Measurements from ENCODE around the gene BAZ1B. TPM values are rescaled to one million over a fixed set of nuclear protein-coding genes. Genes with fewer than 3 reads are reported as not detected.

Gene BAZ1B
- total and polyA plus RNA-seq, 9 of the 15 experiments (the other 6 are each of a cell fraction or from before 2014, with no cell fraction given), result 15.0 to 134 (median 79.5) TPM

DNA sequence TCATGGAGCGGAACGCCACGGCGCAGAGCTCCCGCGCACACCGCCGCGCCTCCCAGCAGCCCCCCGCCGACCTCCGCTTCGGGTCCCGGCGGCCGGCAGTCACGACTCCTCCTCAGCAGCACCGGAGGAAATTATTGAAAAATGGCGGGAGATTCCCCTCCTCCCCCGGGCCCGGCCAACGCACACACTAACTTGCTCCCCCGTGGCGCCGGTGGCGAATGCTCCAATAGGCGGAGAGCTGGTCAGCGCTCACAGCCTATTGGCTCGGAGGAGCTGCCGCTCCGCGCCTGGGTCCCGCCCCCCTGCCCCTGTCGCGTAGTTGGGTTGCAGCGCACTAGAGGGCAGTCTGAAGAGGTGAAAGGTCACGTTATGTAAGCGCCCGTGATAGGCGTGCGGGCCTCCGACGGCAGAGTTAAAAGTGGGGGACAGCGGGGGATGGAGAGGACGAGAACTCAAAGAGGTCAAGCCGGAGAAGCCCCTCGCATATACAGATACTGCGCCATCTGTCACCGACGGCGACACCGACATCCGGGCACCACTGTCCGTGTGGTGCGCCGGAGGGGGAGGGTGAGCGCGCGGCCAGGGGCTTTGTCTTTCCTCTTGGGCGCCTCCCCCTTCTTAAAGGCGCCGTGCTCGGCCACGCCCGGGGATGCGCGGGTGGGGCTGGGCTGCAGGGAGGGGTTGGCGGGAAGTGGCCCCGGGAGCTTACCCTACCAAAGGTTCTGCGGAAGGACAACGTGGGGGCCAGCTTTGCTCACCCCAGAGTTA lies at the start of gene BAZ1B (continued):
- TF ChIP-seq, protein P1, sequence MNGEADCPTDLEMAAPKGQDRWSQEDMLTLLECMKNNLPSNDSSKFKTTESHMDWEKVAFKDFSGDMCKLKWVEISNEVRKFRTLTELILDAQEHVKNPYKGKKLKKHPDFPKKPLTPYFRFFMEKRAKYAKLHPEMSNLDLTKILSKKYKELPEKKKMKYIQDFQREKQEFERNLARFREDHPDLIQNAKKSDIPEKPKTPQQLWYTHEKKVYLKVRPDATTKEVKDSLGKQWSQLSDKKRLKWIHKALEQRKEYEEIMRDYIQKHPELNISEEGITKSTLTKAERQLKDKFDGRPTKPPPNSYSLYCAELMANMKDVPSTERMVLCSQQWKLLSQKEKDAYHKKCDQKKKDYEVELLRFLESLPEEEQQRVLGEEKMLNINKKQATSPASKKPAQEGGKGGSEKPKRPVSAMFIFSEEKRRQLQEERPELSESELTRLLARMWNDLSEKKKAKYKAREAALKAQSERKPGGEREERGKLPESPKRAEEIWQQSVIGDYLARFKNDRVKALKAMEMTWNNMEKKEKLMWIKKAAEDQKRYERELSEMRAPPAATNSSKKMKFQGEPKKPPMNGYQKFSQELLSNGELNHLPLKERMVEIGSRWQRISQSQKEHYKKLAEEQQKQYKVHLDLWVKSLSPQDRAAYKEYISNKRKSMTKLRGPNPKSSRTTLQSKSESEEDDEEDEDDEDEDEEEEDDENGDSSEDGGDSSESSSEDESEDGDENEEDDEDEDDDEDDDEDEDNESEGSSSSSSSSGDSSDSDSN (IDR thresholded peaks at IDR 0.05; ENCODE audit: borderline replicate concordance in 1 of 2, low read depth in 2 of 2, low read length in 2 of 2), result peak; percentile 49 to 64; a peak in 1 of 4 replicates
- no peak; the same call in 1 of the 2 replicates for TF ChIP-seq ELF2 (CRISPR knock-in tag; IDR thresholded peaks at IDR 0.05)
- TF ChIP-seq RBM39 (optimal IDR thresholded peaks at IDR 0.05; ENCODE audit: low read depth, low read length), result no peak
- no peak for TF ChIP-seq HSF4 (CRISPR knock-in tag; IDR thresholded peaks at IDR 0.05; ENCODE audit: borderline replicate concordance)
- no peak for TF ChIP-seq PCBP2 (IDR thresholded peaks at IDR 0.05; ENCODE audit: low read depth, low read length, poor library complexity, severe bottlenecking)
- peak; percentile 78 for TF ChIP-seq NCOR1 (IDR thresholded peaks at IDR 0.05)
- TF ChIP-seq CCNT2 (IDR thresholded peaks at IDR 0.05; ENCODE audit: borderline replicate concordance, extremely low read depth, insufficient read length, low read depth, low read length), result peak; percentile 72
- 0 out of 2 replicates have a peak, but pooled peaks have one; percentile 33 for TF ChIP-seq ZNF79 (CRISPR knock-in tag; IDR thresholded peaks at IDR 0.05; ENCODE audit: low read depth)
- no peak for TF ChIP-seq ZNF354B (CRISPR knock-in tag; IDR thresholded peaks at IDR 0.05)
- TF ChIP-seq NFRKB (IDR thresholded peaks at IDR 0.05; ENCODE audit: low read depth), result peak; percentile 94
- TF ChIP-seq, protein P2, sequence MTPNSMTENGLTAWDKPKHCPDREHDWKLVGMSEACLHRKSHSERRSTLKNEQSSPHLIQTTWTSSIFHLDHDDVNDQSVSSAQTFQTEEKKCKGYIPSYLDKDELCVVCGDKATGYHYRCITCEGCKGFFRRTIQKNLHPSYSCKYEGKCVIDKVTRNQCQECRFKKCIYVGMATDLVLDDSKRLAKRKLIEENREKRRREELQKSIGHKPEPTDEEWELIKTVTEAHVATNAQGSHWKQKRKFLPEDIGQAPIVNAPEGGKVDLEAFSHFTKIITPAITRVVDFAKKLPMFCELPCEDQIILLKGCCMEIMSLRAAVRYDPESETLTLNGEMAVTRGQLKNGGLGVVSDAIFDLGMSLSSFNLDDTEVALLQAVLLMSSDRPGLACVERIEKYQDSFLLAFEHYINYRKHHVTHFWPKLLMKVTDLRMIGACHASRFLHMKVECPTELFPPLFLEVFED (CRISPR knock-in tag; conservative IDR thresholded peaks at IDR 0.05), result no peak; the same call in 1 of the 2 replicates
- TF ChIP-seq SMC3 (conservative IDR thresholded peaks at IDR 0.05; ENCODE audit: insufficient read depth, low read depth, low read length), result peak; percentile 17; the same call in 1 of the 2 replicates
- TF ChIP-seq TCF7L2 (IDR thresholded peaks at IDR 0.05; ENCODE audit: low read depth, low read length), result no peak
- TF ChIP-seq ZNF24 (IDR thresholded peaks at IDR 0.05), result no peak
- TF ChIP-seq, protein P3, sequence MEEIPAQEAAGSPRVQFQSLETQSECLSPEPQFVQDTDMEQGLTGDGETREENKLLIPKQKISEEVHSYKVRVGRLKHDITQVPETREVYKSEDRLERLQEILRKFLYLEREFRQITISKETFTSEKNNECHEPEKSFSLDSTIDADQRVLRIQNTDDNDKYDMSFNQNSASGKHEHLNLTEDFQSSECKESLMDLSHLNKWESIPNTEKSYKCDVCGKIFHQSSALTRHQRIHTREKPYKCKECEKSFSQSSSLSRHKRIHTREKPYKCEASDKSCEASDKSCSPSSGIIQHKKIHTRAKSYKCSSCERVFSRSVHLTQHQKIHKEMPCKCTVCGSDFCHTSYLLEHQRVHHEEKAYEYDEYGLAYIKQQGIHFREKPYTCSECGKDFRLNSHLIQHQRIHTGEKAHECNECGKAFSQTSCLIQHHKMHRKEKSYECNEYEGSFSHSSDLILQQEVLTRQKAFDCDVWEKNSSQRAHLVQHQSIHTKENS (CRISPR knock-in tag; IDR thresholded peaks at IDR 0.05), result no peak
- TF ChIP-seq FOXP1 (CRISPR knock-in tag; IDR thresholded peaks at IDR 0.05), result peak; percentile 91
- no peak; the same call in 1 of the 2 replicates for TF ChIP-seq ERF (CRISPR knock-in tag; IDR thresholded peaks at IDR 0.05)
- peak; percentile 50; the same call in 1 of the 2 replicates for TF ChIP-seq ZNF175 (CRISPR knock-in tag; IDR thresholded peaks at IDR 0.05; ENCODE audit: low read depth)
- TF ChIP-seq ZKSCAN3 (CRISPR knock-in tag; IDR thresholded peaks at IDR 0.05), result no peak
- no peak for TF ChIP-seq CBX3 (IDR thresholded peaks at IDR 0.05; ENCODE audit: borderline replicate concordance in 1 of 2, low read length in 2 of 2)
- peak; percentile 99 for TF ChIP-seq NR2C1 (IDR thresholded peaks at IDR 0.05)
- TF ChIP-seq NR2C1 (tag; IDR thresholded peaks at IDR 0.05), result peak; percentile 99
- TF ChIP-seq, protein P4, sequence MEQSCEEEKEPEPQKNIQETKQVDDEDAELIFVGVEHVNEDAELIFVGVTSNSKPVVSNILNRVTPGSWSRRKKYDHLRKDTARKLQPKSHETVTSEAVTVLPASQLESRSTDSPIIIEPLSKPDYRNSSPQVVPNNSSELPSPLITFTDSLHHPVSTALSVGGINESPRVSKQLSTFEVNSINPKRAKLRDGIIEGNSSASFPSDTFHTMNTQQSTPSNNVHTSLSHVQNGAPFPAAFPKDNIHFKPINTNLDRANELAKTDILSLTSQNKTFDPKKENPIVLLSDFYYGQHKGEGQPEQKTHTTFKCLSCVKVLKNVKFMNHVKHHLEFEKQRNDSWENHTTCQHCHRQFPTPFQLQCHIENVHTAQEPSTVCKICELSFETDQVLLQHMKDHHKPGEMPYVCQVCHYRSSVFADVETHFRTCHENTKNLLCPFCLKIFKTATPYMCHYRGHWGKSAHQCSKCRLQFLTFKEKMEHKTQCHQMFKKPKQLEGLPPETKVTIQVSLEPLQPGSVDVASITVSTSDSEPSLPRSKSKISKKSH (CRISPR knock-in tag; IDR thresholded peaks at IDR 0.05), result no peak
